GM04503 (cell line): ENCODE measurements around the gene BBS9.

ENCODE experiments used
- DNase-seq: peaks from one replicate; pipeline ENCODE4 v3.0.0-alpha.2; 2012; ENCODE audit warnings: low read depth

Gene BBS9

DNA sequence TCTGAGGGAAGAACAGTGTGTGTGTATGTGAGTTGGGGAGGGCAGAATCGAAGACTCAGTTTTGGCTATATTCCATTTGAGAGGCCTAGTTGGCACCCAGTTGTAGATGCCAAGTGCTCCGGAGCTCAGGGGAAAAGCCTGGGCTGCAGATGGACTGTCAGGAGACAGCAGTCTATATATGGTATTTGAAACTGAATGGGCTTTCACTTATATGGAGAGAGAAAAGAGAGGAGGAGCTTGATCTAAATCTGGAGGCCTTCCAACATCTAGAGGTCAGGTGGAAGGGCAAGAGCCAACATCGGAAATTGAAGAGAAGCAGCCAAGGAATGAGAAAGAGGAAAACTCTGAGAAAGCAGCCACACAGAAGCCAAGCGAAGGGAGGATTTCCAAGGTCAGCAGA is 425.2 kb downstream of the BBS9 start:
- DNase-seq, result no peak

DNA sequence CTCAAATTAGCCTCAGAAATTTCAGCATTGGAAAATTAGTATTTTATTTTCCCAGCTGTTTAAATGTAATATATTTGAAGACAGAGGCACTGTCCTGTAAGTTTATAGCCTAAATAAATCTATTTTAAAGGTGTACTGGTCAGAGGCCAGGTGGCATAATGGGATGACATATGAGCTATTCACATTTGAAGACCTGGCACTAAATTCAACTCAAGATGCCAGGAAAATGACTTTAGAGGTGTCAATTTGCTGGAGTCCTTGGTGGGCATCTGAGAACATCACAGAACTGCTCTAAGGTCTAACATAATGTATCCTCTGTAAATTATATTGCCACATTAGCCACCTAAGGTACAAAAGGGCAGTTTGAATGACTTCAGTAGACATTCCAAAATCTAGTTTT is 427.1 kb downstream of the BBS9 start:
- no peak for DNase-seq

DNA sequence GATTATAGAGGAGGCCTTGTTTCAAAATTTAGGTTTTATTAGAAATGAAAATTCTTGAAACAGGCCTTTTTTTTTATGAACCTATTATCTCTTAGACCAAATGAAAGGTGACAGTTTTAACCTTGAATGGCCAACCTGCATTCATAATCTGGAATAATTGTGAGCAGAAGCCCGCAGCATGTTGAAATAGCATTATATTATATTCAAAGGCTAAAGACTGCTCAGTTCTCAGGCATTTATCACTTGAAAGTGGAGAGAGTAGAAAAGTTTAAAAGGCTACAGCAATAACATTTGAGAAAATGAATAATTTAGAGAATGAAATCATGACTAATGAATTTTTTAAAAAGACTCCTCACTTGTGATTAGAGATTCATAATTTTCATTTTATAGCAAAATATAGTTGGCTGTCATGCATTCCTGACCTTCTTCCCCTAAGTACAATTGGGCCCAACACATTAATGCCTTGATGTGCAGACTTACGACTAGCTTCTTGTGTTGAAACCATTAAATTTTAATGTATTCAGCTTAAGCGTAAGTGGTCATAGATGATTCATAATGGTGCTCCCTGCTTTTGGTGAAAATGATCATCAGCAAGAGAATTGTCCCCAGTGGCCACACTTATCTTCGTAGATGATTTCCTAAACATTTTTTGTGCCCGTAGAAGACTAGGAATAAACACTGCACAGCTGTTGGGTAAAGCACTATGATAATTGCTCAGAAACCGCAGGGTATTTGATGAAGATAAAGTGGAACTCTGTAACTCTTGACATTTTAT is 429.4 kb downstream of the BBS9 start:
- DNase-seq, result no peak

DNA sequence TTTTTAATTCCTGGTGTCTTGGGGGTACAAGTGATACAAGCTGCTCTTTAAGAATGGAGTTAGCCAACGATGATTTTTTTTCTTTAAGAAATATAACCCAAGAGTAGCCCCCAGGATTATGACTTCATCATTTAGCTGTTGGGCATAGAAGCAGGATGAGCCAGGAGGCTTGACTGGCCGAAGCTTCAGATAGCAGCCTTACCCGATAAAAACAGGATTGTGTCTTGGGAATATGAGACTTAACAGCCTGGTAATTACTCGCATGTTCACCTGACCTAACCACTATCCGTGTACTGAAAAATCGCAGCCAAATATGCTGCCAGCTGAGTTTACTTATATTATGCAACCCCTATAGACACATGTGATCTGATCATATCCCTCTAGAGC is 430.0 kb downstream of the BBS9 start:
- DNase-seq, result no peak

DNA sequence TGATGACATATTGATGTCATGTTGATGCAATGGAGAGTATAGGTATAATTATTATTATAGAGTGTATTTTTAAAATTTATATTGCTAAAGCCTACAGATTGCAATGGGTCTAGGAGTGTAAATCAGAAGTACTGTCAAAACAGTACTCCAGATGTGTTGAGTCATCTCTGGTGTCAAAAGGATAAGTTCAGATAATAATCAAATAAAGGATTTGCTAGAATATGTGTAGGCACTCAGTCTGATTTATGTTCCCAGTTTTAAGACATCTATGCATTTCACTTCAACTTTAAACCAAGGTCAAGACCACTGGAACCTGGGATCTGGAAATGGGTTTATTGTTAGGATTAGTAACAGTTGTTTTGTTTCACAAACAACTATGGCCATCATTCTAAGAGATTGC is 433.6 kb downstream of the BBS9 start:
- DNase-seq, result peak; percentile 17

DNA sequence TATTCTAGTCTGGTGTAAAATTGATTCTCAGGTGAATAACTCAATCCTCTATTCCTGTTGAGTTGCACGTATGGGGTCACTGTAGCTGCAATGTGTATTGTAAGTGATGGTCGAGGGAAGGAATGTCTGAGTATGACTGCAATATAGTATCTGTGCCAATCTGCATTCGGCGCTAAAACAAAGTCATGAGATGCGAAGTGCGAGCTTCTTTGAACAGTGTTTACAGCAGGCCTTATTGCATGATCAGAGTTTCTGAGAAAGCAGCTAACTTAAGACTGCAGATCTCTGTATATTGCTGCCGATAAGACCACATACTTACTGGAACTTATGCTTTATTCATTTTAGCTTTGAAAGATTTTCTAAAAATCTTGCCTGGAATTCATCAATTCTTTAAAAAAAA is 434.3 kb downstream of the BBS9 start:
- no peak for DNase-seq

DNA sequence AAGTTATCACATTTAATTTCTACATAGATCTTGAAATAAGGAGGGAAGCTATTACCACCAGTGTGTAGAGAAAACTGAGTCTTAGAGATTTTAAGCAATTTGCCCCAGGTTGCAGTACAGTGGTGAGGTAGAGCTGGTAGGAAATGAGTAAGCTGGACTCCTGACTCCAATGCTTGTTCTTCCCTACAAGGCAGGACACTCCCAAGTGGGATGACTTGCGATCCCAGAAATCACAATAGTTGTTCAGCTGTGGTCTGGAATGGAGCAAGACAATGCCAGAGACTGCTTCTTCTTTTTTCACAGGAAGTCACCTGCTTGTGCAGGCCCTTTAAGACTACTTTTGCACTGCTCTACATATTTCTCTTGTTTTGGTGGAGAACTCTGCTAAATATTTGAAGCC is 448.8 kb downstream of the BBS9 start:
- DNase-seq, result no peak

DNA sequence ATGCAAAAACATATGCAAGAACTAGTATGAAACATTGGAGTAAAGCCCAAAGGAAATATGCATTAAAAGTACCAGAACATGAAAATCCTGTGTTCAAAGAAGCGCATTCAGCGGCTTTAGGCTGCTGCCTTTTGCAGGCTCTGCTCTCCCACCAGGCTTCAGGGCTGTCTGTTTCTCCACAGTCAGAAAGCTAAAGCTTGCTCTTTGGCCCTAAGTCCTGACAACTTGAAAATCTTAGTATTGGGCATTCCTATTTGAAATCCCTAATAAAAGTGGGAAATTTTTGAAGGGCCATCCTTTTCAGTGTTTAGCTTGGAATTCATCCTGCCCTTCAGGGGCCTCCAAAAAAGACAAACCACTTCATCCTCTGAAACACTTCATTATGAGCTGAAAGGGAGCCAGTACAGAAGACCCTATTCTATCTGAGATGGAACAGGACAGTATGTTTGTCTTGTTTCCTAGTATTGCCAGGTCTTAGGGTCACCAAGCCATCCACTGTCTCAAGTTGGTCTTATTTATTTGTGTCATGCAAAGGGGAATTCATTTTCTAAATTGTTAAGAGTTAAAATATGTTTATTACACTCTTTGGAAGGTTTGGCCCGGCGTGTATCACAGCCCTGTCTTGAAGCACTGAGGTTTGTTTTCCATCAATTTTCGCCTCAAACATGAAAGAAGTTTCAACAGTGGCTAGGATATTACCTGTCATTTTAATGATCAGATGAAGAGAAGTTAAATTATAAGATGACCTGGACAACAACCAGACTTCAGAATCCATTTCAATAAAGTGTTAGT is 449.7 kb downstream of the BBS9 start:
- DNase-seq, result no peak

DNA sequence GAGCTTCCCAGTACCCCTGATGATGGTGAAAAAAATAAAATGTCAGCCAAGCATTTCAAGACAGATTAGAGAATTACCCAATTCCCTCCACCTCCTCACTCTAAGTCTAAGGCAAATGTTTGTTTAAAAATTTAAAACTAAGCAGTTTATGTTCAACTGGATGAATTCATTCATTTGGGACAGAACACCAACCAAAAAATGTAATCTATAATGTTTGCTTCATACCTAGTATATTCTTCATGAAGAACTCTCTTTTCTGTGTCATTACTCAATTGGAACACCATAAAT is 450.3 kb downstream of the BBS9 start:
- no peak for DNase-seq

DNA sequence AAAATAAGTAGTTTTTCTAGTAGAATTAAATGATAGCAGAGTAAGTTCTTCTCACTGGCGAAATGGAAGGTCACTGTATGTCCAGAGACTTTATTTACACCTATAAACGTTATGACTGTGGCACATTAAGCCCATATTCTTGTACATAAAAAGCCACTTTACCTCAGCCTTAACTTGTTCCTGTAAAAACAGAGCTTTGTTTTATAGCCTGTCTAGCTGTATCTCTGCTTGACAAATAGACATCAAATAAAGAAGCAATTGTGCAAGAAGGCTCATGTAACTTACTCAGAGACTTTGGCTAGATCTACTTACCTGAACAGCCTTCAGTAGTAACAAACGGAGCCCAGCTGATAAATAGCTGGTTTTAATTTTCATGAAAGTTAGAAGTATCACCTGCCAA is 451.9 kb downstream of the BBS9 start:
- no peak for DNase-seq

DNA sequence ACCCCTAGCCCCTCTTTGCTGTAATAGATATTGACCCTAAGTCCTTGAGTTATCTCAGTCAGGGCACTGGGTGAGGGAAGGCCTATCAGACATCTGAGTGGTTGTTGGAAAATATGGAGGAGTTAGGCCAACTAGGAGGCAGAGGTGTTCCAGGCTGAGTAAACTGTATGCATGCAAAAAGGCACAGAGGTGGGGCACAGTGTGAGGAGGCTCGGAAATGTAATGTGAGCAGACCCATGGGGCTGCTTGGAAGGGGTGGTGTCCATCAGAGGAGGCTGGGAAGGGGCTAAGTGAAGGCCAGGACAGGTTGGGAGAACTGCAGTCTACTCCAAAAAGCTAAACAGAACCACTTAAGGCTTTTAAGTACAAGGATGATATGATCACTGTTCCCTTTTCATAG is 452.7 kb downstream of the BBS9 start:
- DNase-seq, result no peak

DNA sequence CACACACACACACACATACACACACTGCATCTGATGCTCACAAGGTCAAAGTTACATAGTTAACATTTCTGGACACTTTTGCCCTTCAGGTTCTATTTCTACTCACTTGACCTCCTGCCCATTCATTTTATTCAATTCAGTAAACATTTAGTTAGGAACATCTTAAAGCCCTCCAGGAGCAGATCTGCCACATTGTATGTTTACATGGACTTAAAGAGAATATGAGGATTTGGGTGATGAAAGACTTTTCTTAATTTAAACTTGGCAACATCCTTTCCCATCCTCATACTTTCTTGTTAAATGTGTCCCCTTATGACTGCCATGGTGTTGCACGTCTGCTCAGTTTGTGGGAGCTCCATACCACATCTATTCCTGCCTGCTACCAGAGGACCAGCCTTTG is 453.2 kb downstream of the BBS9 start:
- DNase-seq, result no peak

DNA sequence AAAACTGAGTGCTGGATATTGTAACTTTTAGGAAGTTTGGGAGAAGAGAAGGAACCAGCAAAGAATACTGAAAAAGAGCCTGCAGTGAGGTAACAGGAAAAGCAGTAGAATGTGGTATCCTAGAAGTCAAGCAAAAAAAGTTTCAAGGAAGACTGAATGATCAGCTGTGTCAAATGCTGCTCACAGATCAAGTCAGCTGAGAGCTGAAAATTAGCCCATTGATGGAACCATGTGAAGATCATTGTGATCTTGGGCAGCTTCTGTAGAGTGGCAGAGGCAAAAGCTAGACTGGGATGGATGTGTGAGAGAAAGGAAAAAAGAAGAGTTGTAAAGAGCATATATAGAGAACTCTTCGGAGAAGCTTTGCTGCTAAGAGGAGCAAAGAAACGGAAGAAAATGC is 460.5 kb downstream of the BBS9 start:
- DNase-seq, result no peak

DNA sequence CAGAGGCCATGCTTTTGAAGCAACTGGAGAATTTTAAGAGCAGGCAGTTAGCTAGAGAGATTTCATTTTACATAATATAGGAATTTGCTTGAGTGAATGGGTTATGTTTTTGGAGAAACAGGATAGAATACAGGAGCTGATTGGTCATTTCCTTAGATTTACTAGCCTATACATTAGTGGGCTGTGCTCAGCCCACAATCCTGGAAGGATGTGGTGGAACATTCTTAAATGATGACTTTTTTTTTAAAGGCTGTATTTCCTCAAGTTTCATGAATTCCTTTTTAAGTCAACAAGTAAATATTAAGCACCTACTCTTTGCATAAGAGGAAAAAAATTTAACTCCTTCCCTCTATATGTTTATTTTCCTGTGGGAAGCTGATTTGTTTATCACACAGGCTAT is 461.6 kb downstream of the BBS9 start:
- DNase-seq, result no peak

DNA sequence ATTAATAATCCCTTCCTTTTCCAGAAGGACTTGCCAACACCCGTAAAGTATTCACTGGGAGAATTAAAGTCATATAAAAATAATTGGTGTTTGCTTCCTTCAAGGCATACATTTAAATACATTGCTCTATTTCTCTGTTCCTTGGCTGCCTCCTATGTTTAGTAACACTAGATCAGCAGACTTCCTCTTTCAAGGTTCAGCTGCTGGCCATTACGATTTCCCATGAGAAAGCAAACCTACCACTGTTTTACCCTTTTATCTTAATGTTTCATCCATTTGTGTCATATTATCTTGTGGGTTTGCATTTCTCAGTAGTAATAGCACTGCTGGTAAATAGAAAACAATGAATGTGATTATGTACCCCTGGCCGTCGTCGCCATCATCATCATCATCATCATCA is 462.1 kb downstream of the BBS9 start:
- no peak for DNase-seq

DNA sequence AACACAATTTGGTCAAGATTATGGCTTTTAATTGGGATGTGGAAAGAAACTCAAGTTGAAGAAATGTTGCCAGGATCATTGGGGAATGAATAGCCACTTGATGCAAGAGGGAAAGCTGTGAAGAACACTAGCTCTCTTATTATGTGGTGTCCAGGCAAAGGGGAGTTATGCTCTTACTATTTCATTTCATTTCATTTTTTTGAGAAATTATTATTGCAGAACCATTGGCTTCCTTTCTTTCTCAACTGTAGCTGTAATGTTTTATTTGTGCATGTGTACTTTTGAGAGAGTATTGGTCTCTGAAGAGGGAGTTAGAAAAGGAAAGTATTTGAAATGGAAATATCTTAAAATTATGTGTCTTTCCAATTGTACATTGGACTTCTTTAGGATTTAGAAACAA is 463.4 kb downstream of the BBS9 start:
- DNase-seq, result no peak

DNA sequence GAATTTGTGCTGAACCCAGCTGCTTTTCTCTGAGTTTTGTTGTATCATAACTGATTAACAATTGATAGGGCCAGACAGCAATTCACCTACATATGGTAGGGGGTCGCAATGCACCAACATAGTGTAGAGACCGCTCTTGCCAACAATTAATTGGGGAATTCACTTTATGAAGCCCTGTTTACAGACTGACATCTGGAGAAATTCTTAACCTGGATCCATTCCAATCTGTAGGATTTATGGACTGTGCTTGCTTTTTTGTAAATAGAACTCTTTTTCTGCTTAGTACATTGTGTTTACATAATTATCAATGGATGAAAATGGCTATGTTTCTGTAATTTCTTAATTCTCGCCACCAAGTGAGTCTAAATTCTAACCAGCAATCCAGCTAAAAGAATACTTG is 464.2 kb downstream of the BBS9 start:
- no peak for DNase-seq

DNA sequence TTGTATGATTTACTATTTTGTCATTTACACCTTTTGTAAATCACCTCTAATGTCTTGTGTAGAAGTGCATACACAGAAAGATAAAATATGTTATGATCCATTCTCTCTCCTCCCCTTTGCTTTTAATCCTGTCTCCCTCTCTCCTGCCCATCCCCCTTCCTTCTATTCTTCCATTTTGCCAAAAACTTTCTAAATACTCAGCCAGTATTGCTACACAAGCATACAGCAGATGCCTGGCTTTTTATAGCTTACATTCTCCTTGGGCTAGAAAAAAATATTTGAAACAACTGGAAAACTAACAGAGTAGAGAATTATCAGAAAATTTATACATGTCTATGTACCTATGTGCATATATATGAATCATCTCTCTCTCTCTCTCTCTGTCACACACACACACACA is 467.3 kb downstream of the BBS9 start:
- DNase-seq, result no peak

DNA sequence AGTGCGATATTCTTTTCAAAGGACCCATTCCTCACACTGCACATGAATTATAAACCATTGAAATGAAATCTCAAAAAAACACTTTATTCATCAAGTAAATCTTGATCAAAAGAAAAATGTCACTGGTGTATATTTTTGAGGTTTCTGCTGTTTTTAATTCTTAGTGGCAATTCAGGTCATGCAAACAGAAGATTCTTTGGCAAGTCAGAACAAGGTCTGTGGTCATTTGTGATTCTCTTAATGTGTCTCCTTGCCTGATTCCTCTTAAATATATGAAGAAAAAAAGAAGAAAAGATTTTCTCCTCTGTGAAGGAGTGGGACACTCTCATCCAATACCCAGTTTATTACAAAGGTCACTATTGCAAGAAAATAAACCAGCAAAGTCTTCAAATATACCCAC is 467.8 kb downstream of the BBS9 start:
- DNase-seq, result no peak

DNA sequence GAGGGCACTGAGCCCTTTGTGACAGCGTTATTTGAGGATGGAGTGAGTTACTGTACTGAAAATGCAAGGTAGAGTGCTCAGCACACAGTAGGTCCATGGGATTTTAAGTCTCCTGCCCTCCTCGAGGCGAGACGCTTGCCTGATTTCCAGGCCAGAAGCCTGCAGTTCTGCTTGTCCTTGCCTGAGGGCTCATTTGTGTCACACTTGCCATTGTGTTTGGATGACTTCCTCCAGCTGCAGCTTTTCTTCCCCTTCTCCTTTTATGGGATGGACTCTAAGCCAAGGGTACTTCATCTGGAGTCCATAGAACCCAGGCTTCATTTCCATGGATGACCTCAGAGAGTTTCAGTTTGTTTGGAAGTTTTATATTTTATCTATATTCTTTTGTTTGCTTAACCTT is 471.7 kb downstream of the BBS9 start:
- DNase-seq, result no peak

DNA sequence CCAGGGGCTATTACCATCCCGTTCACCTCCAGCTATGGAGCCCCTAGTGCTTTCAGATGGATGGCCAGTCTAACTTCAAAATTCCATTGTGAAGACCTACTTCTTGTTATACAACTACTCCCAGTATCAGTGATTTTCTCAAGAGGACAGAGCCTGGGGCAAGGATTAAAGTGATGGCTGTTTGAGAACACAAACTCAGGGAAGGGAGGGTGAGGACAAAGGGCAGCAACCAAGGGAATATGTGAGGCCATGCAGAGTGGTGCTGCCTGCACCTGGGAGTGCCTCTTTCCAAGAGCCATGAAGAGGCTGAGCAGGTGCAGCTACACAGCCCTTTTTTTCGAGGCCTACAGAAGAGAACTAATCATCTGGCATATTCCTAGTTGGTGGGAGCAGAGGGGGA is 472.5 kb downstream of the BBS9 start:
- DNase-seq, result no peak

DNA sequence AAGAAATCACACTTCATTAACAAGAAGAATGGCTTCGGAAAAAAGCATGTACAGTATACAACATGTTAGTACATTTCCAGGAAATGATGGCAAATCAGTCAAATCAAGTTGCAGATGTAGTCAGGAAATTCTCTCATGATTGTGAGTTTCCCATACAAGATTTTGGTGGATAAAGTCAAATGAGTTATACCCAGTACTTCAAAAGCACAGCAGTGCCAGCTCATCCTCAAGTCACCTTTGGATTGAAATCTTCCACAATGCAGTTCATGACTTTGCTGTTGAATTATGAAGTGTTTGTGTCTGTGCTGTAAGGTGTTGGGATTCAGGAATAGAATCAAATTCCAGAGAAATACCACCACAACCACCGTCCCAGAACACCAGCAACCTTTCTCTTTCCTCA is 474.7 kb downstream of the BBS9 start:
- DNase-seq, result no peak

DNA sequence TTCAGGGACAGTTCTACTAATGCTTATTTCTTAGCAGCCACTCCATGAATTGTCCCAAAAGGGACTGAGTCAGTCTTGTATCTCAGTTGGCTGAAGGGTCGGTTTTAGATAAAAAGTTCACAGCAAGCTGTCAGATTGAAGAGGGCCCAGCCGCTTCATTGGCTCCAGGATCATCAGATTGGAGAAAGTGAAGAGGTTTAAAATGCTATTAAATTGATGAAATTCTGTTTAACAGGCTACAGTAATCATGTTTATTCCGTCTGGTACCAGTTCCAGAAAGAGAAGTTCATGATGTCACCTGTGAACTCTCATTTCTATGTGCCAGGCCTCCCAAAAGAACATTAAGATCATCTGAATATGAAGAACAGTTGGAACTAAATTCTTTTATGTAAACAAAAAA is 481.6 kb downstream of the BBS9 start:
- no peak for DNase-seq

DNA sequence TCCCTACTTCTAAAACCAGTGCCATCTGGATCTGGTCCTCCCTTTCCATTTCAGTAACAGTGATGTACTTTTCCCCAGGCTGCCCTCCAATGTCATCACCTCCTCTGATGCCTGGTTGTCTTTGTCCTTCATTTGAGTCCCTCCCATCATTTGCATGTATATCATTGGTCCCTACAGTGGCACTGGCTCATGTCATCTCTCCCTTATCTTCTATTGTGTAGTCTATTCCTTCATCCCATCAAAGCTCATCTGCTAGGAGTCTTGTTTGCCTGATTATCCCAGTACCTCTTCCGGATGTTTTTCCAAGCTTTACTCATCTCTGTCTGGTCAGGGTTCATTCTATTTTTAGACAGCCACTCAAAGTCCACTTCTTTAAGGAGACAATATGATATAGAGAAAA is 483.1 kb downstream of the BBS9 start:
- no peak for DNase-seq
